IPS-20b (cell line): ENCODE results near the gene CNN2.

Source experiments
- H3K27ac ChIP-seq: one replicate; pipeline ENCODE4 v1.5.1; 2013; ENCODE audit warnings: low read length
- H3K27me3 ChIP-seq: 2 replicates; pipeline ENCODE4 v1.6.1; 2013; ENCODE audit warnings: mild to moderate bottlenecking, low read length, inconsistent platforms; ENCODE audit not compliant: insufficient read depth
- H3K36me3 ChIP-seq: 2 replicates; pipeline ENCODE4 v1.6.1; 2013; ENCODE audit warnings: low read depth, mild to moderate bottlenecking, inconsistent platforms, low read length, moderate library complexity; ENCODE audit not compliant: insufficient read depth
- H3K4me1 ChIP-seq: 2 replicates; pipeline ENCODE4 v1.6.1; 2013; ENCODE audit warnings: mild to moderate bottlenecking, control low read depth, inconsistent platforms, low read length, moderate library complexity; ENCODE audit not compliant: insufficient read depth
- H3K4me3 ChIP-seq: 2 replicates; pipeline ENCODE4 v1.5.1; 2013; ENCODE audit warnings: mild to moderate bottlenecking, low read length, inconsistent platforms
- H3K9ac ChIP-seq: 2 replicates; pipeline ENCODE4 v1.6.1; 2013; ENCODE audit warnings: low read depth, mild to moderate bottlenecking, inconsistent platforms, low read length, moderate library complexity
- H3K9me3 ChIP-seq: 2 replicates; pipeline ENCODE4 v1.6.1; 2013; ENCODE audit warnings: mild to moderate bottlenecking, low read depth, low read length, inconsistent platforms; ENCODE audit not compliant: insufficient read depth

The CNN2 gene

GRCh38 chr19:990119-990571 lies 36.3 kb upstream of the CNN2 start:
- Histone ChIP-seq H3K4me3 (no peak overlapping the region), H3K9me3 (no peaks in the 10 kb centered on the region), H3K27me3 (no peaks in the 10 kb centered on the region; the same call in 1 of the 2 replicates), H3K27ac (no peak overlapping the region), H3K36me3 (peaks cover 64% of the 10 kb centered on the region), H3K4me1 (no peaks in the 10 kb centered on the region), H3K9ac (no peak overlapping the region)

GRCh38 chr19:990746-991145 lies 35.7 kb upstream of the CNN2 start:
- Histone ChIP-seq H3K4me3 (no peak overlapping the region), H3K36me3 (peaks cover 61% of the 10 kb centered on the region), H3K4me1 (no peaks in the 10 kb centered on the region), H3K27ac (no peak overlapping the region), H3K9ac (no peak overlapping the region), H3K9me3 (no peaks in the 10 kb centered on the region), H3K27me3 (peaks cover 3% of the 10 kb centered on the region; the same call in 1 of the 2 replicates)

GRCh38 chr19:991174-991931 lies 35.1 kb upstream of the CNN2 start:
- peaks cover 55% of the 10 kb centered on the region for H3K36me3 ChIP-seq
- no peaks in the 10 kb centered on the region for H3K4me1 ChIP-seq
- H3K27me3 ChIP-seq = peaks cover 10% of the 10 kb centered on the region
- H3K4me3 ChIP-seq = no peak overlapping the region
- no peaks in the 10 kb centered on the region for H3K9me3 ChIP-seq
- H3K27ac ChIP-seq = no peak overlapping the region
- no peak overlapping the region for H3K9ac ChIP-seq

GRCh38 chr19:991932-992669 lies 34.3 kb upstream of the CNN2 start:
- Histone ChIP-seq H3K27me3 (peaks cover 17% of the 10 kb centered on the region), H3K9ac (no peak overlapping the region), H3K9me3 (no peaks in the 10 kb centered on the region), H3K4me3 (no peak overlapping the region), H3K36me3 (peaks cover 48% of the 10 kb centered on the region), H3K4me1 (no peaks in the 10 kb centered on the region), H3K27ac (no peak overlapping the region)

- peaks cover 23% of the 10 kb centered on the region for H3K27me3 ChIP-seq
- H3K4me3 ChIP-seq = no peak overlapping the region
- H3K36me3 ChIP-seq = peaks cover 43% of the 10 kb centered on the region
- H3K27ac ChIP-seq = no peak overlapping the region
- no peaks in the 10 kb centered on the region for H3K9me3 ChIP-seq
- H3K4me1 ChIP-seq = no peaks in the 10 kb centered on the region
- no peak overlapping the region for H3K9ac ChIP-seq
Observed at GRCh38 chr19:992670-993055, 33.7 kb upstream of the CNN2 start.

- Histone ChIP-seq H3K4me3 (no peak overlapping the region), H3K4me1 (no peaks in the 10 kb centered on the region), H3K9ac (no peak overlapping the region), H3K36me3 (peaks cover 40% of the 10 kb centered on the region), H3K27ac (no peak overlapping the region), H3K27me3 (peaks cover 30% of the 10 kb centered on the region), H3K9me3 (no peaks in the 10 kb centered on the region)
Observed at GRCh38 chr19:993361-993830, 33.0 kb upstream of the CNN2 start.

GRCh38 chr19:993831-994393 lies 32.5 kb upstream of the CNN2 start:
- peaks cover 35% of the 10 kb centered on the region for H3K27me3 ChIP-seq
- H3K4me3 ChIP-seq = no peak overlapping the region
- H3K9ac ChIP-seq = no peak overlapping the region
- H3K9me3 ChIP-seq = no peaks in the 10 kb centered on the region
- peaks cover 36% of the 10 kb centered on the region for H3K36me3 ChIP-seq
- no peak overlapping the region for H3K27ac ChIP-seq
- H3K4me1 ChIP-seq = no peaks in the 10 kb centered on the region

- Histone ChIP-seq H3K36me3 (peaks cover 30% of the 10 kb centered on the region), H3K4me1 (no peaks in the 10 kb centered on the region), H3K27me3 (peaks cover 41% of the 10 kb centered on the region), H3K27ac (no peak overlapping the region), H3K9ac (no peak overlapping the region), H3K4me3 (no peak overlapping the region), H3K9me3 (no peaks in the 10 kb centered on the region)
Observed at GRCh38 chr19:994516-994915, 31.9 kb upstream of the CNN2 start.

- Histone ChIP-seq H3K4me1 (no peaks in the 10 kb centered on the region), H3K9ac (no peak overlapping the region), H3K4me3 (no peak overlapping the region), H3K27ac (no peak overlapping the region), H3K27me3 (peaks cover 48% of the 10 kb centered on the region), H3K36me3 (peaks cover 23% of the 10 kb centered on the region; the same call in 1 of the 2 replicates), H3K9me3 (no peaks in the 10 kb centered on the region)
Observed at GRCh38 chr19:995051-995827, 31.2 kb upstream of the CNN2 start.

GRCh38 chr19:996051-996838 lies 30.2 kb upstream of the CNN2 start:
- H3K9ac ChIP-seq = no peak overlapping the region
- H3K9me3 ChIP-seq = no peaks in the 10 kb centered on the region
- H3K27me3 ChIP-seq = peaks cover 57% of the 10 kb centered on the region
- no peak overlapping the region for H3K27ac ChIP-seq
- H3K4me3 ChIP-seq = peak overlapping the region; percentile 51; the same call in 1 of the 2 replicates
- 0 out of 2 replicates have a peak, but pooled peaks cover 15% of the 10 kb centered on the region for H3K36me3 ChIP-seq
- H3K4me1 ChIP-seq = no peaks in the 10 kb centered on the region
